HepG2 (cell line): ENCODE data around the gene TBCEL. TPM values are rescaled to one million over a fixed set of nuclear protein-coding genes. Genes with fewer than 3 reads are reported as not detected.

Experiments
- ATF7 ChIP-seq, 2 experiments: fragments of 450-650 bp in 1 of 2; sonication (generic) in 1 of 2; formaldehyde crosslinking in 1 of 2; IDR thresholded peaks; 2 replicates each; pipeline versions ENCODE4 v1.4.0 to v1.6.1; 2016 to 2020; ENCODE audit warnings: antibody characterized with exemption in 1 of 2, mild to moderate bottlenecking in 1 of 2, missing genetic modification reagents in 1 of 2
- FOXK2 ChIP-seq: fragments of 450-650 bp; IDR thresholded peaks from 2 replicates; pipeline ENCODE4 v1.6.1; 2016
- GABPA ChIP-seq, 2 experiments: IDR thresholded peaks; 2 replicates each; pipeline ENCODE4 v1.6.1; 2011 to 2016; ENCODE audit warnings: low read depth in 2 of 2, low read length in 1 of 2, missing biosample characterization in 1 of 2, missing genetic modification characterization in 1 of 2
- MLX ChIP-seq: IDR thresholded peaks from 2 replicates; pipeline ENCODE4 v1.6.1; 2016
- YEATS2 ChIP-seq: sonication (generic); formaldehyde crosslinking; IDR thresholded peaks from 2 replicates; pipeline ENCODE4 v1.4.0; 2020; ENCODE audit warnings: missing genetic modification reagents, borderline replicate concordance
- ZHX2 ChIP-seq, 2 experiments: sonication (generic) in 1 of 2; formaldehyde crosslinking in 1 of 2; IDR thresholded peaks; 2 replicates each; pipeline versions ENCODE4 v1.6.1 to v1.9.0; 2014 to 2022; ENCODE audit warnings: antibody characterized with exemption in 1 of 2, borderline replicate concordance in 1 of 2, inconsistent platforms in 1 of 2, low read depth in 1 of 2, missing genetic modification reagents in 1 of 2
- ZNF12 ChIP-seq: sonication (generic); formaldehyde crosslinking; IDR thresholded peaks from 2 replicates; pipeline ENCODE4 v1.5.0; 2020; ENCODE audit warnings: missing genetic modification reagents
- ZNF17 ChIP-seq: sonication (generic); formaldehyde crosslinking; IDR thresholded peaks from 2 replicates; pipeline ENCODE4 v1.5.0; 2020; ENCODE audit warnings: mild to moderate bottlenecking, missing genetic modification reagents
- ZNF276 ChIP-seq: sonication (generic); formaldehyde crosslinking; IDR thresholded peaks from 2 replicates; pipeline ENCODE4 v1.4.0; 2020; ENCODE audit warnings: mild to moderate bottlenecking, low read depth, missing genetic modification reagents
- ZNF660 ChIP-seq: sonication (generic); formaldehyde crosslinking; IDR thresholded peaks from 2 replicates; pipeline ENCODE4 v1.5.1; 2020; ENCODE audit warnings: mild to moderate bottlenecking, low read depth, missing genetic modification reagents, borderline replicate concordance
- ZNF773 ChIP-seq: sonication (generic); formaldehyde crosslinking; IDR thresholded peaks from 2 replicates; pipeline ENCODE4 v1.4.0; 2020; ENCODE audit warnings: missing genetic modification reagents, borderline replicate concordance
- polyA plus RNA-seq, 8 experiments: library from polyadenylated mRNA; depleted of rRNA in 3 of 8; stranded (reverse) in 7 of 8; unstranded in 1 of 8; fragments of >200 nt; fragmentation: Illumina TruSeq in 4 of 8; extraction: Trizol in 4 of 8; gene quantifications; 2 replicates each; pipeline versions ENCODE4 v1.2.1 to v1.2.3, GENCODE V29; 2011 to 2016; ENCODE audit warnings: low read depth in 4 of 8, missing spikeins in 1 of 8, mixed read lengths in 1 of 8; ENCODE audit not compliant: insufficient read depth in 1 of 8
- total RNA-seq, 5 experiments: library from RNA; depleted of rRNA; stranded (reverse); fragments of >200 nt; fragmentation: Illumina TruSeq; extraction: Trizol; gene quantifications; 2 replicates each; pipeline ENCODE4 v1.2.3, GENCODE V29; 2016; ENCODE audit warnings: low read depth in 1 of 5

The TBCEL gene
- total and polyA plus RNA-seq, 2 of the 13 experiments (the other 11 are each of a cell fraction or from before 2014, with no cell fraction given) = 6.1 to 12.5 TPM

GRCh38 chr11:121023848-121024751 lies at the start of gene TBCEL (continued):
- no peak for TF ChIP-seq ZNF12 (CRISPR knock-in tag)
- no peak for TF ChIP-seq ZNF773 (CRISPR knock-in tag)
- TF ChIP-seq ZNF276 (CRISPR knock-in tag) = 0 out of 2 replicates have a peak, but pooled peaks have one; percentile 49
- TF ChIP-seq ZNF17 (CRISPR knock-in tag) = no peak
- TF ChIP-seq FOXK2 = peak; percentile 55; the same call in 1 of the 2 replicates
- no peak for TF ChIP-seq ZNF660 (CRISPR knock-in tag)
- TF ChIP-seq GABPA (IDR thresholded peaks at IDR 0.05; ENCODE audit: low read depth, low read length) = peak; percentile 79
- peak; percentile 93 for TF ChIP-seq GABPA (CRISPR knock-in tag; IDR thresholded peaks at IDR 0.05; ENCODE audit: low read depth)
- TF ChIP-seq MLX (CRISPR knock-in tag) = peak; percentile 66; the same call in 1 of the 2 replicates
- TF ChIP-seq ATF7 (IDR thresholded peaks at IDR 0.05) = no peak
- no peak for TF ChIP-seq ATF7 (CRISPR knock-in tag; IDR thresholded peaks at IDR 0.05)
- no peak for TF ChIP-seq ZHX2 (IDR thresholded peaks at IDR 0.05; ENCODE audit: low read depth)
- TF ChIP-seq ZHX2 (CRISPR knock-in tag; IDR thresholded peaks at IDR 0.05; ENCODE audit: borderline replicate concordance) = no peak
- TF ChIP-seq YEATS2 (CRISPR knock-in tag) = peak; percentile 82; the same call in 1 of the 2 replicates
